BLaER1 (cell line): Measurements from ENCODE around the gene BID.

Source experiments
- H3K27ac ChIP-seq: shearing (Covaris generic); formaldehyde crosslinking; 2 replicates; pipeline ENCODE4 v1.8.1; 2022
- H3K27me3 ChIP-seq: shearing (Covaris generic); formaldehyde crosslinking; 2 replicates; pipeline ENCODE4 v1.8.1; 2022
- H3K36me3 ChIP-seq: shearing (Covaris generic); formaldehyde crosslinking; 2 replicates; pipeline ENCODE4 v1.8.1; 2022
- H3K4me1 ChIP-seq: shearing (Covaris generic); formaldehyde crosslinking; 2 replicates; pipeline ENCODE4 v1.8.1; 2022
- H3K4me2 ChIP-seq: shearing (Covaris generic); formaldehyde crosslinking; 2 replicates; pipeline ENCODE4 v1.8.1; 2022
- H3K4me3 ChIP-seq: shearing (Covaris generic); formaldehyde crosslinking; 2 replicates; pipeline ENCODE4 v1.8.1; 2022
- H3K9ac ChIP-seq: shearing (Covaris generic); formaldehyde crosslinking; 2 replicates; pipeline ENCODE4 v1.8.1; 2022
- H3K9me3 ChIP-seq: shearing (Covaris generic); formaldehyde crosslinking; 2 replicates; pipeline ENCODE4 v1.8.1; 2022
- H4K20me1 ChIP-seq: shearing (Covaris generic); formaldehyde crosslinking; 2 replicates; pipeline ENCODE4 v1.8.1; 2022
- Cebpa-rat ChIP-seq: shearing (Covaris generic); IDR thresholded peaks from 2 replicates; pipeline ENCODE4 v1.8.1; 2022

Gene BID

DNA sequence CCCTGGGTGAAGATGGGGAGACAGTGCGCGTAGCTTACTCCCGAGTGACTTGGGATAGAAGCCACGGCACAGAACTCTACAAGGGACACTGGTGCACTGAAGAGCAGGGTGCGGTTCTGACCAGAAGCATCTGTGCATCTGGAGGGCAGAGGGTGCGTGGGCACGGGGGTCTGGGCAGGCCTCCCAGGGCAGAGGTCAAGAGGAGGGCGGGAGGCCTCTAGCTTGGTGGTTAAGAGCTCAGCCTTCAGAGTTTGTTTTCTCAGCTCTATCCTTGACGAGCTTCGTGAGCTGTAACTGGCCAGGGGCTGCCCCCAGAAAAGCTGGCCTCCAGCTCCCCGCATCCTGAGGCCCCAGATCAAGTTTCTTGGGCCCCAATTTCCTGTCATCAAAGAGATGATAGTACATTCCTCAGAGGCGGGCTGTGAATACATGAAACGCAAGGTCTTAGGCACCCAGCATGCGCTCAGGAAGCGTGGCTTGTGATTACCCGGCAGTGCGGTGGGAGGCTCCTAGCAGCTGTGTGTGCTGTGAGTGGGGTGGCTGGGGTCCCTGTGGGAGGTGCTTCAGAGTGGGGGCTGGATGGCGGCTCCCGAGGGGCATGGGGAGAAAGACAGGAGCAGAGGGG is 6.0 kb upstream of the BID start:
- no peaks in the 10 kb centered on the region; the same call in 1 of the 2 replicates for H3K9me3 ChIP-seq
- no peaks in the 10 kb centered on the region; the same call in 1 of the 2 replicates for H4K20me1 ChIP-seq
- TF ChIP-seq Cebpa-rat = no peak
- H3K9ac ChIP-seq = peak overlapping the region; percentile 63
- H3K36me3 ChIP-seq = no peaks in the 10 kb centered on the region
- H3K27me3 ChIP-seq = no peaks in the 10 kb centered on the region
- H3K4me2 ChIP-seq = peak overlapping the region; percentile 96
- H3K27ac ChIP-seq = peak overlapping the region; percentile 97
- H3K4me3 ChIP-seq = peak overlapping the region; percentile 82
- H3K4me1 ChIP-seq = peaks cover 83% of the 10 kb centered on the region

DNA sequence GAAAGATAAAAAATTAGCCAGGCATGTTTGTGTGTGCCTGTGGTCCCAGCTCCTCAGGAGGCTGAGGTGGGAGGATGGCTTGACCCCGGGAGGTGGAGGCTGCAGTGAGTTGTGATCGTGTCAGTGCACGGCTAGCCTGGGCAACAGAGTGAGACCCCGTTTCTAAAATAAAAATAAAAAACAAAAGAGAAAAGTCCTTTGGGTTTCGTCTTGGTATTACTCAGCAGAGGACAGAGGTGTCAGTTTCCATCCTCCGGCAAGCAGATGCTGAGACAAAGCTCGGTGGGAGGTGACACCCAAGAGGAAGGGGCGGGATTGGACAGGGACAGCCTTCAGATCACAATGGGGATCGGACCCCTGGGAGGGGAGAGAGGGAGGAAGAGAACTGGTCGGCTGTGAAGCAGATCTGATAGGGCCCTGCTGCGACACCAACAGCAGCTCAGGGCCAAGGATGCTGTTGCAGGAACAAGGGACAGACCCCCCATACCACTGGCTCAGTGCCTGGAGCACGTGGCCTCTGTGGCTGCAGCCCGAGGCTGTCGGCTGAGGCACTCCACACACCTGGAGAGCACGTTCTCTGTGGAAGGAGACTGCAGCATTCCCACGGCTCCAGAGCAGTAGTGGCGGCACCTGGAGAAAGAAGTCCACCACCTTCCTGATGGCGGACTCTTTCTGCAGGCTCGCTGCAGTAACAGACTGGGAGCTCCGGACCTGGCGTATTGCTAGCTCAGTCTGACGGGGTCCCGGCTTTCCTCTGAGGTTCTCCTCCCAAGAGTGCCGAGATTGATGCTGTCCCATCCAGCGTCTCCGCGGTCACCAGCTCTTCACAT is 5.2 kb upstream of the BID start:
- no peak for TF ChIP-seq Cebpa-rat
- no peaks in the 10 kb centered on the region for H3K36me3 ChIP-seq
- peaks cover 90% of the 10 kb centered on the region for H3K4me1 ChIP-seq
- H3K27ac ChIP-seq = peak overlapping the region; percentile 97
- no peaks in the 10 kb centered on the region; the same call in 1 of the 2 replicates for H3K9me3 ChIP-seq
- peak overlapping the region; percentile 82 for H3K4me3 ChIP-seq
- H3K27me3 ChIP-seq = no peaks in the 10 kb centered on the region
- H3K4me2 ChIP-seq = peak overlapping the region; percentile 96
- H3K9ac ChIP-seq = peak overlapping the region; percentile 94
- H4K20me1 ChIP-seq = no peaks in the 10 kb centered on the region; the same call in 1 of the 2 replicates

DNA sequence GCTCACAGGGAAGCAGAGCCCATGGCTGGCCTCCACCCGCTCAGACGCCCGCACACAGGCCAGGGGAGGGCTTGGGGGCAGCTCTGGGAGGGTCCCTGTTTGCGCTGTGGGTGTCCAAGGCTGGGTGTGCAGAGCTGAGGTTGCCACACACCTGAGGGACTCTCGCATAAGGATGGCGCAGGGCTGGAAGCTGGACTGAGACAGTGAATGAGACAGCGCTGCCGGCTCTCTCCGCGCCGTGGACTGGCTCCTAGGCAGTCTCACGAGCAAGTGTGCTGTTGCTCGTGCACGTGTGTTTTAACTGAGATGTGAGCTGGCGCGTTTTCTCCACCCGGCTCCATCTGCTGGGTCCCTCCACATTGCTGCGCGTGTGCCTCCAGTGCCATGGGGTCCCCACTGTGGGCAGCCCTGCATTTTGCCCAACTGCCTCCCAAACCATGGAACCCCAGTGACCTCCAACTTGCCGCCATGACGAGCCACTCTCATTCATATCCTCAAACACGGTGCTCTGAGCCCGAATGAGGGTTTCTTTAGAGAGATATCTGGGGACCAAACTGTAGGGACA is 4.2 kb upstream of the BID start:
- peak overlapping the region; percentile 96 for H3K4me2 ChIP-seq
- H3K27me3 ChIP-seq = no peaks in the 10 kb centered on the region
- H3K4me3 ChIP-seq = peak overlapping the region; percentile 82
- peaks cover under 1% of the 10 kb centered on the region; the same call in 1 of the 2 replicates for H4K20me1 ChIP-seq
- no peak for TF ChIP-seq Cebpa-rat
- H3K9me3 ChIP-seq = no peaks in the 10 kb centered on the region; the same call in 1 of the 2 replicates
- peaks cover 84% of the 10 kb centered on the region for H3K4me1 ChIP-seq
- peak overlapping the region; percentile 94 for H3K9ac ChIP-seq
- H3K36me3 ChIP-seq = no peaks in the 10 kb centered on the region
- H3K27ac ChIP-seq = peak overlapping the region; percentile 97

DNA sequence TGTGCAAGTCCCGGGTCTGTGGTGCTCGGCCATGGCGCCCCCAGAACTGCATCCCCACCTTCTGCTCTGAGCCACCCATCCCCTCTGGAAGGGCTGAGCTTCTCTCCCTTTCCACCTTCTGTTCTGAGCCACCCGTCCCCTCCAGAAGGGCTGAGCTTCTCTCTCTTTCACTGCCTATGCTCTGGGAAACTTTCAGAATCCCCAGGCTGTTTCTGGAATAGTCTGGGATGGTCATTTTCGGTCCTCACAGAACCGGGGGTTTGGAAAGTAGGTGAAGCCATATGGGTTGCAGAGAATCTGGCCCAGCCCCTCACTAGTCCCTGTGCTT is 3.4 kb upstream of the BID start:
- H3K4me1 ChIP-seq = peaks cover 84% of the 10 kb centered on the region
- peak; percentile 41; the same call in 1 of the 2 replicates for TF ChIP-seq Cebpa-rat
- H3K27ac ChIP-seq = peak overlapping the region; percentile 97
- H3K27me3 ChIP-seq = no peaks in the 10 kb centered on the region
- H3K9me3 ChIP-seq = no peaks in the 10 kb centered on the region; the same call in 1 of the 2 replicates
- peak overlapping the region; percentile 82 for H3K4me3 ChIP-seq
- H3K9ac ChIP-seq = peak overlapping the region; percentile 94
- no peaks in the 10 kb centered on the region for H3K36me3 ChIP-seq
- H3K4me2 ChIP-seq = peak overlapping the region; percentile 96
- peaks cover 9% of the 10 kb centered on the region for H4K20me1 ChIP-seq

DNA sequence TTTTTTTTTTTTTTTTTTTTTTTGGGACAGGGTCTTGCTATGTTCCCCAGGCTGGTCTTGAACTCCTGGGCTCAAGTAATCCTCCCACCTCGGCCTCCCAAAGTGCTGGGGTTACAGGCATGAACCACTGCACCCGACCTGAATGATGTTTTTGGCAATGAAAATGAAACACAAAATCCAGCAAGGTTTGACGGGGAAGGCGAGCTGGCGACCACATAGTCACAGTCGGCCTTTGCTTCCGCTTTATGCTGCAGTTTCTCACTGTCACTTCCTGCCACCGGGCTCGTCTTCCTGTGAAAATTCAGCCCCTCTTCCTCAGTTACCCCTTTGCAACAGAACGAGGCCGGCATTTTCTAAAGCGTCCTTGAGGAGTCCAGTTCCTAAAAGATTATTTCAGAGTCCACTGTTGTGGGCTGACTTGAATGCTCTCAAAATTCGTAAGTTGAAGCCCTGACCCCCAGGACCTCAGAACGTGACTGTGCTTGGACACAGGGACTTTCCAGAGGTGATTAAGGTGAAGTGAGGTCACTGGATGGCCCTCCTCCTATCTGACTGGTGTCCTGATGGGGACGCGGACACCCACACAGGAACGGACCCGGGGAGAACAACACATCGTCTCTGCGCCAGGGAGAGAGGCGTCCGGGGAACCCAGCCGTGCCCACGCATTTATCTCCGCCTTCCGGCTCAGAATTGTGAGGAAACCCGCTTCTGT is 2.9 kb upstream of the BID start:
- no peak for TF ChIP-seq Cebpa-rat
- Histone ChIP-seq H3K4me2 (peak overlapping the region; percentile 96), H3K4me1 (peaks cover 84% of the 10 kb centered on the region)

DNA sequence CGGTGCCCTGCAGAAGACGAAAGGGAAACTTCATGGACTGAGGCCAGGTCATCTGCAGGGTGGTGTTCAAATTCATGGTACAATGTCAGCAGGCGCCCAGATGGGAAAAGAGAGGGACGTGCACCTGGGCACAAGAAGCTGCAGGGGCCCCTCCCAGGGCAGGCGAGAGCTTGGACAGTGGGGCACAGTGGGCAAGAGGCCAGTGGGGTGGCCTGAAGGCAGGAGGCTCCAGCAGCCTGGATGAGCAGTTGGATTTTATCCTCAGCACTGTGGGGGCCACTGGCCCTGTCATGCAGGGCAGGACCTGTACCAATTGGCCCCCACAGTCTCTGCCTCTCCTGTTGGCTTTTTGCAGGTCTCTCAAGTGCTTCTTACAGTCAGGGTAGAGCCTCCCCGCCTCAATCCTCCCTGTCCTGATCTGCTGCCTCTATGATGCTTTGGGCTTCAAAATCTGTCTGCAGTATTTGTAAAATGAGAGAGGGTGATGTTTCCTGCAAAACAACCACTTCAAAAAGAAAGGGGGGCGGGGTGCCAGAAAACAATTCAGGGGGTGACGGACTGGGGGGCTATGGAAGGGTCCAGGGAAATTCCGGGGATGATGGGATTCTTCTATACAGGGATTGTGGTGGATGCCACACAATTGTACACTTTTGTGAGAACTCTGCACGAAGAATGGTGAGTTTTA is 1.7 kb upstream of the BID start:
- Histone ChIP-seq H3K9me3 (no peaks in the 10 kb centered on the region; the same call in 1 of the 2 replicates), H3K4me2 (peak overlapping the region; percentile 96), H3K27me3 (no peaks in the 10 kb centered on the region), H3K4me1 (peaks cover 84% of the 10 kb centered on the region), H3K9ac (peak overlapping the region; percentile 94), H3K4me3 (no peak overlapping the region), H4K20me1 (peaks cover 22% of the 10 kb centered on the region), H3K27ac (peak overlapping the region; percentile 97), H3K36me3 (no peaks in the 10 kb centered on the region)
- TF ChIP-seq Cebpa-rat = no peak

More for the DNA sequence above, 2.9 kb upstream of the BID start:
- H3K4me3 ChIP-seq = peak overlapping the region; percentile 82
- no peaks in the 10 kb centered on the region for H3K27me3 ChIP-seq
- no peaks in the 10 kb centered on the region for H3K36me3 ChIP-seq
- no peaks in the 10 kb centered on the region; the same call in 1 of the 2 replicates for H3K9me3 ChIP-seq
- peak overlapping the region; percentile 94 for H3K9ac ChIP-seq
- peak overlapping the region; percentile 97 for H3K27ac ChIP-seq
- H4K20me1 ChIP-seq = peaks cover 14% of the 10 kb centered on the region

DNA sequence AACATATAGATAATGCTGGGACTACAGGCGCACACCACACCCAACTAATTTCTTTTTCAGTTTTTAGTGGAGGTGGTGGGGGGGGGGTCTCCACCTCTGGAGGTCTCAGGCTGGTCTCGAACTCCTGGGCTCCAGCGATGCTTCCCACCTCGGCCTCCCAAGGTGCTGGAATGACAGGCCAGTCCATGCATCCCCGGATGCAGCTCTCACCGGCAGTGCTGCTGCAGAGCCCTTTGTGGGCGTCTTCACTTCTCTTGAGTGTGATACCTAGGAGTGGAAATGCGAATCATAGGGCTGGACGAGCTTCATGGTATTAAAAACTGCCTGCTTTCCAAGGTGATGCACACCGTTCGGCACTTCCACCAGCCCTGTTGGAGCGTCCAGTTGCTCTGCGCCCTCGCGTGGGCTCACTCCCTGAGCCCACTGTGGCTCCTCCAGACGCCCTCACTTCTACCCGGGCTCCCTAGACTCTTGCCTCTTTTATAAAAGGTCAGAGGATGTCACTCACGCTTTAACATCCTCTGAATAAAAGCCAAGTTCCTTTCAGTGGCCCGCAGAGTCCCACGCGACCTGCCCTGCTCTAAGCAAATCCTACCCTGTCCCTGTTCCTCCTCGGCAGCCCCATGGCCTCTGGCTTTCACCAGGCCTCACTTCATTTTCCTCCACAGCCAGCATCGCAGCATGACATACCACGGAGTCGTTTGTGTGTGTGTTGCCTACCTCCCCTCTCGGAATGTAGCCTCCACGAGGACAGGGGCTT is 837 bp upstream of the BID start:
- H3K4me2 ChIP-seq = peak overlapping the region; percentile 96
- TF ChIP-seq Cebpa-rat = no peak
- peak overlapping the region; percentile 94 for H3K9ac ChIP-seq
- peaks cover 84% of the 10 kb centered on the region for H3K4me1 ChIP-seq
- H3K4me3 ChIP-seq = peak overlapping the region; percentile 74; the same call in 1 of the 2 replicates
- no peaks in the 10 kb centered on the region for H3K27me3 ChIP-seq
- no peaks in the 10 kb centered on the region; the same call in 1 of the 2 replicates for H3K9me3 ChIP-seq
- H3K36me3 ChIP-seq = peaks cover 6% of the 10 kb centered on the region; the same call in 1 of the 2 replicates
- H4K20me1 ChIP-seq = peaks cover 31% of the 10 kb centered on the region
- peak overlapping the region; percentile 97 for H3K27ac ChIP-seq

DNA sequence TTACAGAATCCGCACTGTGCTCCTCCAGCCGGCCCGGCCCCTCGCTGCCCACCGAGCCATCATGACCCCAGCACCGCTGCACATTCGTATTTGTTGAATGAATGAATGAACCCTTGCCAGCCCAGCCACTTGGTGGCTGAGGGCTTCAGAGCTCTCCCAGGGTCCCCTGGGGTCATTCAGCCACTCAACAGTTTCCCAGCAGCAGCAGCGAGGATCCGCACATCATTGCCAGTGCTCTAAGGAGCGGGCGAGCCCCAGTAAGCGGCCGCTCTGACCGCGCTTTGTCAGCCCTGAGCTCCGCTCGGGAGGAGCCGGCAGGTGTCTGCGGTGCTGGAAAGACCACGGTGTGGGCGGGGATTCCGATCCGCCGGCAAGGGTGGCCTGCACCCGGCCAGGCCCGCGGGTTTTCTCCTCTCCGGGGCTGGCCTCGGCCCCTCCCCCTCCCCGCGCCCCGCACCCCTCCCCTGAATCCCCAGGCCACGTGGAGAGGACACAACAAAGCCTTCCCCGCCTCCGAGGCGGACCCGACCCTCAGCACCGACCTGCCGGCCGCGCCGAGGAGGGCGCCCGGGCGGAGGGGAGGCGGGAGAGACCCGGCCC is 563 bp downstream of the BID start:
- H3K36me3 ChIP-seq = peaks cover 14% of the 10 kb centered on the region; the same call in 1 of the 2 replicates
- H4K20me1 ChIP-seq = peaks cover 43% of the 10 kb centered on the region
- peaks cover 84% of the 10 kb centered on the region for H3K4me1 ChIP-seq
- peak overlapping the region; percentile 94 for H3K9ac ChIP-seq
- no peak for TF ChIP-seq Cebpa-rat
- no peaks in the 10 kb centered on the region for H3K27me3 ChIP-seq
- peak overlapping the region; percentile 74 for H3K4me3 ChIP-seq
- peak overlapping the region; percentile 96 for H3K4me2 ChIP-seq
- no peaks in the 10 kb centered on the region for H3K9me3 ChIP-seq
- peak overlapping the region; percentile 97 for H3K27ac ChIP-seq
